NCI-H446 (cell line): ENCODE data around the gene ZNF442.
"Not testable (repeated sequence)": the region's sequence is repeated elsewhere in the genome, so short reads cannot be mapped to it uniquely, and the experiment has no call there.

ENCODE experiments used
- DNase-seq, 2 experiments: peaks; one replicate each; lab custom pipeline; 2025; lab: John Stamatoyannopoulos, UW

Gene ZNF442

DNA sequence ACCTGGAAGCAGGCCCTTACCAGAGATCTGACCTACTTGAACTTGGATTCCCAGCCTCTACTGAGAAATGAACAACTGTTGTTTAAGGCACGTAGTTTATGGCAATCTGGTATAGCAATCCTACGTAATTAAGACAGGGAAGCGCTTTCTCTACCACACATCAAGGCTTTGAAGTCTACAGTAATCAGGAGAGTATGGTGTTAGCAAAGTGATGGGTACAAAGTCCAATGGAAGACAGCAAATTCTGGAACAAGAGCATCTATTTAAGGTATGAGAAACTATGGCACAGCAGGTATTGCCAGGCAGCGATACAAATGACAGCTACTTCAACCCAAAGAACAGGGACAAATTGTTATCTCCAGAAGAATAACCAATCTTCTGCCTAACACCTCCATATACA is 35.1 kb downstream of the ZNF442 start:
- DNase-seq, result no peak

DNA sequence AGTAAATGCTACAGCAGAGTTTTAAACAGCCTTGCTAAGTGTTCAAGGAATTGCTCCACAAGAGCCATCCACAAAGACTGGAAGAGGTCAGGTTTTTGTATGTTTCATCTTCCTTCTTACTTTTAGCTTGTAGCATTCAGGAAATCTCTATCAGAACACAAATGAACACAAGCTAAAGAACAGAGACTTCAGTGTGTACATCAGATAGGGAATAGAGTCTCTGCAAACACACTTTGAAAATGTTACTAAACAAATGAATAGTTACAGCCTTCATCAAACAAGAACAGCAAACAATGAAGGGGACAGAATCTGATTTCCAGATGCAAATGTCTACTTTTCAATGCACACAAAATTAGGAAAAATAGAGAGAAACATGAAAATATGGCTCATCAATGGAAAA is 39.8 kb downstream of the ZNF442 start:
- no peak for DNase-seq

DNA sequence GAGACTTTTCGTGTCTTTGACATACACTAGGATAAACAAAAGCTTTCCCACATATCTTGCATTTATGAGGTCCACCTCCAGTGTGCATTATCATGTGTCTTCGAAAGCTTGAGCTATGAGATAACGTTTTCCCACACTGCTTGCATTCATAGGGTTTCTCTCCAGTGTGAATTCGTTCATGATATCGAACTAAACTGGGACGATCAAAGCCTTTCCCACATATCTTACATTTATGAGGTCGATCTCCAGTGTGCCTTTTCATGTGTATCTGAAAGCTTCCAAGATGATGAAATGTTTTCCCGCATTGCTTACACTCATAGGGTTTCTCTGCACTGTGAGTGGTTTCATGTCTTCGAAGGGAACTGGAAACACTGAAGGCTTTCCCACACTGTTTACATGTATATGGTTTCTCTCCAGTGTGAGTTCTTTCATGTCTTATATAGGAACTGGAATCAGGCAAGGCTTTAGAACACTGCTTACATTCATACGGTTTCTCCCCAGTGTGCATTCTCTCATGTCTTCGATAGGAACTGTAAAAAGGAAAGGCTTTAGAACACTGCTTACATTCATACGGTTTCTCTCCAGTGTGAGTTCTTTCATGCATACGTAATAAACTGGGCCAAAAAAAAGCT is 46.6 kb downstream of the ZNF442 start:
- no peak for DNase-seq

DNA sequence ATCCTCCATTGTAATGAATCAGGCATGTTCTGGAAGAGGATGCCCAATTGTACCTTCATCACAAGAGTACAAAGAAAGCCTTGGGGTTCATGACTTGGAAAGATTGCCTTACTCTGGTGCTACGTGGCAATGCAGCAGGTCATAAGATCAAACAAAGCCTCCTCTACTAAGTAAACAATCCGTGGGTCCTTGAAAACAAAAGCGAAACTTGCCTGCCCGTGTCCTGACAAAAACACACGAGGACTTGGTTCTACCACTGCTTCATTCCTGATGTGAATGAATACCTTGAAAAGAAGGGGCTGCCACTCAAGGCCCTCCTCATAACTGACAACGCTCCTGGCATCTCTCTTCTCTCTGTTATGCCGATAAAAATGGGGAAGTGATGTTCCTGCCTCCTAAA is 50.9 kb downstream of the ZNF442 start:
- no peak for DNase-seq

DNA sequence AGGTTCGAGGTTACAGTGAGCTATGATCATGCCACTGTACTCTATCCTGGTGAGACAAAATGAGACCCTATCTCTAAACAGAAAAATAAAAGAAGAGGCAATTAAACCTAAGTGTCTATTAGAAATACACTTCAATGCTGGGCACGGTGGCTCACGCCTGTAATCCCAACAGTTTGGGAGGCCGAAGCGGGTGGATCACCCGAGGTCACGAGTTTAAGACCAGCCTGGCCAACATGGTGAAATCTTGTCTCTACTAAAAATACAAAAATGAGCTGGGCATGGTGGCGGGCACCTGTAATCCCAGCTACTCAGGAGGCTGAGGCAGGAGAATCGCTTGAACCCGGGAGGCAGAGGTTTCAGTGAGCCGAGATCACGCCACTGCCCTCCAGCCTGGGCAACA is 56.6 kb downstream of the ZNF442 start:
- DNase-seq, result not testable (repeated sequence)
